Suprapubic skin (tissue), 4 donors: ENCODE data around the gene AMER1. TPM values are rescaled to one million over a fixed set of nuclear protein-coding genes. Genes with fewer than 3 reads are reported as not detected.

Experiments used
- DNase-seq, 2 donors: peaks; one replicate each; pipeline ENCODE4 v3.0.0-alpha.2; 2019; ENCODE audit warnings: low spot score in 2 of 2
- H3K27ac ChIP-seq: fragments of 200-600 bp; sonication (generic); one replicate; pipeline ENCODE4 v1.5.1; 2019
- H3K27me3 ChIP-seq: fragments of 200-600 bp; sonication (generic); one replicate; pipeline ENCODE4 v1.5.1; 2019
- H3K36me3 ChIP-seq: fragments of 200-600 bp; sonication (generic); one replicate; pipeline ENCODE4 v1.5.1; 2019
- H3K4me1 ChIP-seq: fragments of 200-600 bp; sonication (generic); one replicate; pipeline ENCODE4 v1.5.1; 2019
- H3K4me3 ChIP-seq: fragments of 200-600 bp; sonication (generic); one replicate; pipeline ENCODE4 v1.5.1; 2019; ENCODE audit warnings: mild to moderate bottlenecking
- H3K9me3 ChIP-seq: fragments of 200-600 bp; sonication (generic); one replicate; pipeline ENCODE4 v1.5.1; 2019
- EP300 ChIP-seq: sonication (generic); formaldehyde crosslinking; IDR thresholded peaks from one replicate; pipeline ENCODE4 v1.6.1; 2017; ENCODE audit warnings: antibody characterized with exemption
- POLR2A ChIP-seq, 2 donors: fragments of 450-650 bp; IDR thresholded peaks; one replicate each; pipeline ENCODE4 v1.6.1; 2017; ENCODE audit warnings: antibody characterized with exemption in 2 of 2, mild to moderate bottlenecking in 2 of 2, moderate library complexity in 2 of 2
- POLR2AphosphoS5 ChIP-seq, 3 donors: sonication (generic); formaldehyde crosslinking; IDR thresholded peaks; one replicate each; pipeline ENCODE4 v1.6.1; 2017; ENCODE audit warnings: antibody characterized with exemption in 3 of 3
- WGBS: methylation state at CpG from one replicate; pipeline ENCODE4 v1.1.5; 2018; 5-methylcytosine and 5-hydroxymethylcytosine counted together
- total RNA-seq, 4 donors: library from RNA; depleted of rRNA; stranded (reverse); fragments of >200 nt; gene quantifications; one replicate each; pipeline ENCODE4 v1.1.0, GENCODE V29; 2016
- TF ChIP-seq, protein P1 (sequence below), 2 donors: fragments of 200-600 bp in 1 of 2; fragments of 450-650 bp in 1 of 2; sonication (generic) in 1 of 2; IDR thresholded peaks; one replicate each; pipeline ENCODE4 v1.5.1; 2016 to 2019; ENCODE audit warnings: antibody characterized with exemption in 2 of 2, mild to moderate bottlenecking in 1 of 2, moderate library complexity in 1 of 2

Gene AMER1
- total RNA-seq, 4 donors from 2014 or later = 6.4 to 8.2 (median 7.8) TPM

DNA sequence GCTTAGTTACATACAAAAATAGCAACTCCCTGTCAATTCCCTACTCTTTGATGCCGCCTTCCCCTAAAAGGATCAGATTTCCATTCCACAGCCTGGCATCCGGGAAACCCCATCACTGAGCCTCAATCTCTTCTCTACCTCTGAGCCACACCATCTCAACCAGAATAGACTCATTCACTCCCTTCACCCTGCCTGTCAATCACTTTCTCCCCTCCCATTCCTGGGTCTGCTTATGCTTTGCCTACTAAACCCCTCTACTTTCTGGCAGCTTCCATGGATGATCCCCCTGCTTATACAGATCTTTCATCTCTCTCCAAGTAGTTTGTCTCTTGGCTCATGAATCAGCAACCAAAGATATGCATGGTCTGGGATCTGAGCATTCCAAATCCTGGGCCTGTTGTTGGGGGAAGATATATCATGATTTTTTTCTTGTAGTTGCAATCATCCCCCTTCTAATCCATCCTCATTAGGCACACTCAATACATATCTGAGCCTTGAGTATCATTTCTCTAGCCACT lies 2.6 kb downstream of the AMER1 start:
- H3K4me1 ChIP-seq = peaks cover 13% of the 10 kb centered on the region
- 84% methylated on average over 2 of the region's 2 CpGs for WGBS
- DNase-seq = no peak
- no peaks in the 10 kb centered on the region for H3K36me3 ChIP-seq
- no peak overlapping the region for H3K27ac ChIP-seq
- H3K9me3 ChIP-seq = no peaks in the 10 kb centered on the region
- no peak overlapping the region for H3K4me3 ChIP-seq
- H3K27me3 ChIP-seq = no peaks in the 10 kb centered on the region
- TF ChIP-seq EP300 (no peak), POLR2AphosphoS5 (IDR thresholded peaks at IDR 0.05) (no peak)
- TF ChIP-seq, protein P1, sequence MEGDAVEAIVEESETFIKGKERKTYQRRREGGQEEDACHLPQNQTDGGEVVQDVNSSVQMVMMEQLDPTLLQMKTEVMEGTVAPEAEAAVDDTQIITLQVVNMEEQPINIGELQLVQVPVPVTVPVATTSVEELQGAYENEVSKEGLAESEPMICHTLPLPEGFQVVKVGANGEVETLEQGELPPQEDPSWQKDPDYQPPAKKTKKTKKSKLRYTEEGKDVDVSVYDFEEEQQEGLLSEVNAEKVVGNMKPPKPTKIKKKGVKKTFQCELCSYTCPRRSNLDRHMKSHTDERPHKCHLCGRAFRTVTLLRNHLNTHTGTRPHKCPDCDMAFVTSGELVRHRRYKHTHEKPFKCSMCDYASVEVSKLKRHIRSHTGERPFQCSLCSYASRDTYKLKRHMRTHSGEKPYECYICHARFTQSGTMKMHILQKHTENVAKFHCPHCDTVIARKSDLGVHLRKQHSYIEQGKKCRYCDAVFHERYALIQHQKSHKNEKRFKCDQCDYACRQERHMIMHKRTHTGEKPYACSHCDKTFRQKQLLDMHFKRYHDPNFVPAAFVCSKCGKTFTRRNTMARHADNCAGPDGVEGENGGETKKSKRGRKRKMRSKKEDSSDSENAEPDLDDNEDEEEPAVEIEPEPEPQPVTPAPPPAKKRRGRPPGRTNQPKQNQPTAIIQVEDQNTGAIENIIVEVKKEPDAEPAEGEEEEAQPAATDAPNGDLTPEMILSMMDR (IDR thresholded peaks at IDR 0.05) = no peak

DNA sequence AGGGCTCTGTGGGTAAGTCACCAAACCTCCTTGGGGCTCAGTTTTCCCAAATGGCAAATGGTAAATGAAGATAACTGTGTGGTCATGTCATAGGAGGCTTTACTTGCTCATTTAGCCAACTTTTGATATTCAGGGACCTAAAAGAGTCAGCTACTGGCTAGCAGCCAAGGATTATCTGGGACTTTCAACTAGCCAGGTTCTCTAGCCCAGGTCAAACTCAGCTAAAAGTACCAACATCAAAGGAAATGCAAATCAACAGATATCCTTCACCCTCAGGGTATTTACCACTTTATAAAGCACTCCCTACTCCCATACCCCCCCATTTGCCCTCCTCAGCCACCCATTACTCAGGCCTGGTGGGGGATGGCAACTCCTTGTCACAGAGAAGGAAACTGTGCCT lies 7.5 kb downstream of the AMER1 start:
- Histone ChIP-seq H3K27ac (no peak overlapping the region), H3K9me3 (no peaks in the 10 kb centered on the region), H3K36me3 (no peaks in the 10 kb centered on the region), H3K27me3 (no peaks in the 10 kb centered on the region), H3K4me1 (no peaks in the 10 kb centered on the region), H3K4me3 (no peak overlapping the region)
- no peak for TF ChIP-seq EP300
- TF ChIP-seq, protein P1 (IDR thresholded peaks at IDR 0.05) = no peak
- no peak for TF ChIP-seq POLR2AphosphoS5 (IDR thresholded peaks at IDR 0.05)
- TF ChIP-seq POLR2A (IDR thresholded peaks at IDR 0.05) = no peak
- no peak for DNase-seq

DNA sequence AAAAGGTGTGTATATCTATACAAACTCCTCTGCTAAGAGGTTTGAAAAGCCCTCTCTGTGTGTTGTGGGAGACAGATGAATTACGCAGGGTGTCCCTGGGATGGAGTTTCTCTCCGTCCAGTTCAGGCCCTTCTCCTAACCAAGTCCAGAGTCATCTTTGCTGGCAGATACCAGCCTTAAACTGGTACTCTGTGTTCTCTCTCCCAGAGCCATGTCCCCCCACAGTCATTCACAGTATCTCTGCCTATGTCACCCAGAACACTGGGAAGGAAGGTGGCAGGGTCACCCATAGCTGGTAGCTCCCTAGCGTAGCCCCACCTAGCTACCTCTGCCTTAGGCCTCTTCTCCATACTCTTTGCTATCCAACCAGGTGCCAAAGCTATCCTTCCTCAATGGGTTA lies 8.9 kb downstream of the AMER1 start:
- Histone ChIP-seq H3K4me1 (no peaks in the 10 kb centered on the region), H3K36me3 (peaks cover 5% of the 10 kb centered on the region), H3K4me3 (no peak overlapping the region), H3K27me3 (no peaks in the 10 kb centered on the region), H3K9me3 (no peaks in the 10 kb centered on the region), H3K27ac (no peak overlapping the region)
- DNase-seq = no peak
- TF ChIP-seq EP300 (no peak), POLR2A (IDR thresholded peaks at IDR 0.05) (no peak), POLR2AphosphoS5 (IDR thresholded peaks at IDR 0.05) (no peak)
- TF ChIP-seq, protein P1 (IDR thresholded peaks at IDR 0.05) = no peak
- WGBS = 80% methylated on average over 3 of the region's 3 CpGs

DNA sequence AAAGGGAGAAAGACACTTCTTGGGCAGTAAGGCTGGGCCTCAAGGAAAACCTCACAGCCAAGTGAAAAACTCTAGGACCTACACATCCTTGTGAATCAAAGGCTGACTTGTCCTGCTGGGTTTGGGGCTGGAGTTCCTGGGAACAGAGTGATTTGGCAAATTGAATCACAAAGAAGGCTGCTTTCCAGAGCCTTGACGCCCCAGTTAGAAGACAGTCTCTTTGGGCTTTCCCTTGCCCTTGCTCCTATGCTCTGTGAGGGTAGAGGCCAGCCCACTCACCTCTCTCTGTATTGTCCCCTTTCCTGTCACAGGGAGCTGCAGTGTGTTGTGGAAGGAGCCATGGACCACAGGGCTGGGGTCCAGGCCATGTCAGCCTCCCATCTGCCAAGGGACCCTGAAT lies 9.6 kb downstream of the AMER1 start:
- no peak for DNase-seq
- Histone ChIP-seq H3K4me1 (no peaks in the 10 kb centered on the region), H3K9me3 (no peaks in the 10 kb centered on the region), H3K4me3 (no peak overlapping the region), H3K27ac (no peak overlapping the region), H3K36me3 (peaks cover 10% of the 10 kb centered on the region), H3K27me3 (no peaks in the 10 kb centered on the region)
- 43% methylated on average over 1 of the region's 1 CpG for WGBS
- TF ChIP-seq POLR2AphosphoS5 (IDR thresholded peaks at IDR 0.05) (no peak), EP300 (no peak), POLR2A (IDR thresholded peaks at IDR 0.05) (no peak)
- TF ChIP-seq, protein P1 (IDR thresholded peaks at IDR 0.05) = no peak

DNA sequence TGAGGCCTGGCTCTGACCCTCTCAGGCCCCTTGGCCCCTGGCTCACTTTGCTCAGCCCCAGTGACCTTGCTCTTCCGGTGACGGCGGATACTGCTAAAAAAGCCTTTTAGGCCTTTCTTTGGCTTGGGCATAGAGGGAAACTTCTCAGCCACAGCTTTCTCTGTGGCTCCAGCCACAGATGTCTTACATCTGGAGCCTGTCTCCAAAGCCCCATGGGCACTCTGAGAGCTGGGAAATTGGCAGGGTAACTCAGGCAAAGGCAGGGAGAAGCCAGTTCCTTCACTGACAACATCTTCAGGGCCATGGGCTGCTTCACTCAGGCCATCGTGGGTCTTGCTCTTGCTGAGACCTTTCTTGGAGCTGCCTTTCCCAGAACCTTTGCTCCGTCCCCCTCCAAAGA lies 12.8 kb downstream of the AMER1 start:
- no peak overlapping the region for H3K27ac ChIP-seq
- H3K4me1 ChIP-seq = no peaks in the 10 kb centered on the region
- TF ChIP-seq POLR2AphosphoS5 (IDR thresholded peaks at IDR 0.05) (no peak), POLR2A (IDR thresholded peaks at IDR 0.05) (no peak), EP300 (no peak)
- TF ChIP-seq, protein P1 (IDR thresholded peaks at IDR 0.05) = no peak
- peaks cover 16% of the 10 kb centered on the region for H3K36me3 ChIP-seq
- WGBS = 63% methylated on average over 2 of the region's 5 CpGs
- no peaks in the 10 kb centered on the region for H3K27me3 ChIP-seq
- no peak overlapping the region for H3K4me3 ChIP-seq
- no peak for DNase-seq
- H3K9me3 ChIP-seq = no peaks in the 10 kb centered on the region
